ENCODE results near the gene DTNA. TPM values are rescaled to one million over a fixed set of nuclear protein-coding genes. Genes with fewer than 3 reads are reported as not detected.

Gene DTNA
- total RNA-seq, 1 experiment from 2014 or later, result 9.6 TPM

DNA sequence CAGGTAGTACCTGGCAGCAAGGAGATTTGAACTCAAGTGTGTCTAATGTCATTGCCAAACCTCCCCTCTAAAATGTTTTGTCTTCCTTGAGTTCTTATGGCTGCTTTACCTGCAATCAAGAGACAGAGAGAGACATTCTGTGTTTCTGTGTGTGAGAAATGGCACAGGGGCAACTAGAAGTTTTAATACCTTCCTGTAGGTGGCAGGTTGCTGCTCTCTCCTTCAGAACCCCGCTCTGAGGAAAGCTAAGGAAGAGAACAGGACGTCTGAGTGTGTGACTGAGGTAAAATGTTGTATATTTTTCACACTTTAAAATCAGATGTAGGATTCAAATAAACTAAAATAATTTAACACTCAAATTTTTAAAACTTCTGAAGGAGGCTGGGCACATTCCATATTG, 19.2 kb downstream of the DTNA start:
- DNase-seq (ENCODE audit: low read depth, low spot score), result peak; percentile 29
- CTCF ChIA-PET, result interaction anchor here (0.8 to 2.3 kb wide), 9 partner anchors 9 to 112 kb away, joined by 3 to 16 read pairs (median 4); no protein-coding TSS in a partner anchor

GRCh38 chr18:34729740-34730355, 19.8 kb downstream of the DTNA start:
- peaks cover 0 to 7% of the 10 kb centered on the region in 2 experiments; a peak in 1 of 4 replicates for H3K4me1 ChIP-seq (ENCODE audit: control insufficient read depth in 1 of 2, insufficient read depth in 2 of 2, low read length in 2 of 2)
- intact Hi-C loops (cut with micrococcal nuclease), result no loop called here
- H3K79me2 ChIP-seq (ENCODE audit: insufficient read depth, low read length), result no peaks in the 10 kb centered on the region
- no peaks in the 10 kb centered on the region for H4K20me1 ChIP-seq (ENCODE audit: insufficient read depth)
- DNase-seq (ENCODE audit: low read depth, low spot score), result no peak
- no peak overlapping the region for H3K27ac ChIP-seq (ENCODE audit: low read depth, low read length)
- TF ChIP-seq, protein P1, sequence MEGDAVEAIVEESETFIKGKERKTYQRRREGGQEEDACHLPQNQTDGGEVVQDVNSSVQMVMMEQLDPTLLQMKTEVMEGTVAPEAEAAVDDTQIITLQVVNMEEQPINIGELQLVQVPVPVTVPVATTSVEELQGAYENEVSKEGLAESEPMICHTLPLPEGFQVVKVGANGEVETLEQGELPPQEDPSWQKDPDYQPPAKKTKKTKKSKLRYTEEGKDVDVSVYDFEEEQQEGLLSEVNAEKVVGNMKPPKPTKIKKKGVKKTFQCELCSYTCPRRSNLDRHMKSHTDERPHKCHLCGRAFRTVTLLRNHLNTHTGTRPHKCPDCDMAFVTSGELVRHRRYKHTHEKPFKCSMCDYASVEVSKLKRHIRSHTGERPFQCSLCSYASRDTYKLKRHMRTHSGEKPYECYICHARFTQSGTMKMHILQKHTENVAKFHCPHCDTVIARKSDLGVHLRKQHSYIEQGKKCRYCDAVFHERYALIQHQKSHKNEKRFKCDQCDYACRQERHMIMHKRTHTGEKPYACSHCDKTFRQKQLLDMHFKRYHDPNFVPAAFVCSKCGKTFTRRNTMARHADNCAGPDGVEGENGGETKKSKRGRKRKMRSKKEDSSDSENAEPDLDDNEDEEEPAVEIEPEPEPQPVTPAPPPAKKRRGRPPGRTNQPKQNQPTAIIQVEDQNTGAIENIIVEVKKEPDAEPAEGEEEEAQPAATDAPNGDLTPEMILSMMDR (IDR thresholded peaks at IDR 0.05 in 2 of 3, conservative IDR thresholded peaks at IDR 0.05 in 1 of 3; ENCODE audit: borderline replicate concordance in 1 of 3, insufficient read depth in 1 of 3, low read depth in 2 of 3, low read length in 2 of 3), result no peak
- no peak for TF ChIP-seq POLR2AphosphoS5 (IDR thresholded peaks at IDR 0.05; ENCODE audit: low read depth, low read length)
- TF ChIP-seq YY1 (IDR thresholded peaks at IDR 0.05; ENCODE audit: extremely low read depth, insufficient replicate concordance, low read depth, low read length), result no peak
- TF ChIP-seq ZBTB33 (IDR thresholded peaks at IDR 0.05; ENCODE audit: extremely low read depth, insufficient replicate concordance, low read length), result no peak
- no peak for TF ChIP-seq RAD21 (IDR thresholded peaks at IDR 0.05; ENCODE audit: low read depth)
- no peak for TF ChIP-seq SP1 (IDR thresholded peaks at IDR 0.05; ENCODE audit: low read depth)
- no peak for TF ChIP-seq EZH2phosphoT487 (IDR thresholded peaks at IDR 0.05; ENCODE audit: borderline replicate concordance)
- H3K4me3 ChIP-seq (replicated peaks in 1 of 2; ENCODE audit: low read depth in 1 of 2, low read length in 2 of 2), result no peak overlapping the region
- H3K4me2 ChIP-seq (ENCODE audit: low read length), result peak overlapping the region; percentile 22; the same call in 1 of the 2 replicates
- H3K9me2 ChIP-seq (ENCODE audit: insufficient read depth), result no peaks in the 10 kb centered on the region
- BruUV-seq (replicated peaks), result no TSS peak
- H3K9ac ChIP-seq (ENCODE audit: low read length), result no peak overlapping the region
- no peaks in the 10 kb centered on the region for H3K27me3 ChIP-seq (ENCODE audit: insufficient read depth, low read length)
- no peaks in the 10 kb centered on the region for H3K9me3 ChIP-seq (ENCODE audit: control insufficient read depth in 1 of 2, insufficient read depth in 1 of 2, low read depth in 1 of 2, low read length in 2 of 2)
- POLR2A ChIA-PET, result no interaction called here
- H3K36me3 ChIP-seq (ENCODE audit: control insufficient read depth in 1 of 2, insufficient read depth in 2 of 2, low read length in 2 of 2), result no peaks in the 10 kb centered on the region
- RAD21 ChIA-PET (ENCODE audit: low non-redundant PET in 1 of 2, low total read pairs in 2 of 2, uncharacterized antibody in 2 of 2, unreplicated experiment in 2 of 2), result no interaction called here
- no peak for ATAC-seq
- CTCF ChIA-PET, result interaction anchor here (0.8 to 2.3 kb wide), 9 partner anchors 9 to 111 kb away, joined by 3 to 16 read pairs (median 4); no protein-coding TSS in a partner anchor
- H2AFZ ChIP-seq (ENCODE audit: low read depth, low read length, poor library complexity, severe bottlenecking), result peak overlapping the region; percentile 96

More for the DNA sequence above, 19.2 kb downstream of the DTNA start:
- ChIA-PET RAD21 (ENCODE audit: low non-redundant PET in 1 of 2, low total read pairs in 2 of 2, uncharacterized antibody in 2 of 2, unreplicated experiment in 2 of 2) (no interaction called here), POLR2A (no interaction called here)
- peak; percentile 25; the same call in 1 of the 2 replicates for TF ChIP-seq RAD21 (IDR thresholded peaks at IDR 0.05; ENCODE audit: low read depth)
- TF ChIP-seq CEBPB (IDR thresholded peaks at IDR 0.05; ENCODE audit: low read depth), result no peak
- 0 out of 2 replicates have a peak, but pooled peaks have one; percentile 21 for TF ChIP-seq CBX3 (IDR thresholded peaks at IDR 0.05; ENCODE audit: low read depth)
- TF ChIP-seq POLR2A (IDR thresholded peaks at IDR 0.05; ENCODE audit: borderline replicate concordance, extremely low read depth, insufficient read depth, insufficient read length), result no peak
- TF ChIP-seq, protein P1 (IDR thresholded peaks at IDR 0.05 in 2 of 3, conservative IDR thresholded peaks at IDR 0.05 in 1 of 3; ENCODE audit: borderline replicate concordance in 1 of 3, insufficient read depth in 1 of 3, low read depth in 2 of 3, low read length in 2 of 3), result peak; percentile 22 to 75 (median 72); a peak in 4 of 6 replicates
- Histone ChIP-seq H2AFZ (ENCODE audit: low read depth, low read length, poor library complexity, severe bottlenecking) (peak overlapping the region; percentile 96), H4K20me1 (ENCODE audit: insufficient read depth) (no peaks in the 10 kb centered on the region), H3K9me2 (ENCODE audit: insufficient read depth) (no peaks in the 10 kb centered on the region), H3K36me3 (ENCODE audit: control insufficient read depth in 1 of 2, insufficient read depth in 2 of 2, low read length in 2 of 2) (no peaks in the 10 kb centered on the region), H3K9ac (ENCODE audit: low read length) (no peak overlapping the region), H3K4me1 (ENCODE audit: control insufficient read depth in 1 of 2, insufficient read depth in 2 of 2, low read length in 2 of 2) (peaks cover 0 to 7% of the 10 kb centered on the region in 2 experiments; a peak in 1 of 4 replicates), H3K27me3 (ENCODE audit: insufficient read depth, low read length) (no peaks in the 10 kb centered on the region), H3K79me2 (ENCODE audit: insufficient read depth, low read length) (no peaks in the 10 kb centered on the region), H3K4me3 (replicated peaks in 1 of 2; ENCODE audit: low read depth in 1 of 2, low read length in 2 of 2) (no peak overlapping the region), H3K27ac (ENCODE audit: low read depth, low read length) (no peak overlapping the region), H3K9me3 (ENCODE audit: control insufficient read depth in 1 of 2, insufficient read depth in 1 of 2, low read depth in 1 of 2, low read length in 2 of 2) (no peaks in the 10 kb centered on the region), H3K4me2 (ENCODE audit: low read length) (peak overlapping the region; percentile 22; the same call in 1 of the 2 replicates)
- peak; percentile 98 for ATAC-seq
- no TSS peak for BruUV-seq (replicated peaks)
- intact Hi-C loops (cut with micrococcal nuclease), result no loop called here

Measured in HCT116 (cell line).